ENCODE data around the gene MBD6. TPM values are rescaled to one million over a fixed set of nuclear protein-coding genes. Genes with fewer than 3 reads are reported as not detected.

MBD6 gene
- total RNA-seq, 1 experiment from 2014 or later = 4.3 TPM

Other genes with a start within 250 kb of the MBD6 start
- 22.8 and 27.5 TPM in 2 replicates for gene R3HDM2, start 91.8 kb upstream of the MBD6 start, total RNA-seq (2014; rRNA removed; shearing (Covaris generic); ENCODE audit: low replicate concordance)
- not detected in 2 replicates for gene INHBC, start 88.0 kb upstream of the MBD6 start, total RNA-seq (2014; rRNA removed; shearing (Covaris generic); ENCODE audit: low replicate concordance)
- gene INHBE, start 67.5 kb upstream of the MBD6 start, total RNA-seq (2014; rRNA removed; shearing (Covaris generic); ENCODE audit: low replicate concordance) = not detected in 2 replicates
- gene GLI1, start 63.0 kb upstream of the MBD6 start, total RNA-seq (2014; rRNA removed; shearing (Covaris generic); ENCODE audit: low replicate concordance) = 0.57 and 1.8 TPM in 2 replicates
- not detected in 2 replicates for gene ARHGAP9, start 43.0 kb upstream of the MBD6 start, total RNA-seq (2014; rRNA removed; shearing (Covaris generic); ENCODE audit: low replicate concordance)
- 285 and 315 TPM in 2 replicates for gene MARS1, start 34.8 kb upstream of the MBD6 start, total RNA-seq (2014; rRNA removed; shearing (Covaris generic); ENCODE audit: low replicate concordance)
- 19.6 and 64.7 TPM in 2 replicates for gene DDIT3, start 2.3 kb upstream of the MBD6 start, total RNA-seq (2014; rRNA removed; shearing (Covaris generic); ENCODE audit: low replicate concordance)
- 358 and 362 TPM in 2 replicates for gene DCTN2, start 24.4 kb downstream of the MBD6 start, total RNA-seq (2014; rRNA removed; shearing (Covaris generic); ENCODE audit: low replicate concordance)
- gene KIF5A, start 27.2 kb downstream of the MBD6 start, total RNA-seq (2014; rRNA removed; shearing (Covaris generic); ENCODE audit: low replicate concordance) = not detected in 2 replicates
- gene PIP4K2C, start 68.4 kb downstream of the MBD6 start, total RNA-seq (2014; rRNA removed; shearing (Covaris generic); ENCODE audit: low replicate concordance) = 33.7 and 39.2 TPM in 2 replicates
- gene DTX3, start 82.0 kb downstream of the MBD6 start, total RNA-seq (2014; rRNA removed; shearing (Covaris generic); ENCODE audit: low replicate concordance) = 9.6 and 14.4 TPM in 2 replicates
- 43.3 and 58.6 TPM in 2 replicates for gene ARHGEF25, start 88.6 kb downstream of the MBD6 start, total RNA-seq (2014; rRNA removed; shearing (Covaris generic); ENCODE audit: low replicate concordance)
- gene B4GALNT1, start 110.4 kb downstream of the MBD6 start, total RNA-seq (2014; rRNA removed; shearing (Covaris generic); ENCODE audit: low replicate concordance) = 64.3 and 66.6 TPM in 2 replicates
- 185 and 187 TPM in 2 replicates for gene OS9, start 171.3 kb downstream of the MBD6 start, total RNA-seq (2014; rRNA removed; shearing (Covaris generic); ENCODE audit: low replicate concordance)
- 0.46 and 1.1 TPM in 2 replicates for gene AGAP2, start 215.9 kb downstream of the MBD6 start, total RNA-seq (2014; rRNA removed; shearing (Covaris generic); ENCODE audit: low replicate concordance)
- 103 and 136 TPM in 2 replicates for gene TSPAN31, start 222.2 kb downstream of the MBD6 start, total RNA-seq (2014; rRNA removed; shearing (Covaris generic); ENCODE audit: low replicate concordance)
- gene CDK4, start 229.5 kb downstream of the MBD6 start, total RNA-seq (2014; rRNA removed; shearing (Covaris generic); ENCODE audit: low replicate concordance) = 463 and 654 TPM in 2 replicates
- gene MARCHF9, start 232.3 kb downstream of the MBD6 start, total RNA-seq (2014; rRNA removed; shearing (Covaris generic); ENCODE audit: low replicate concordance) = 8.0 and 16.6 TPM in 2 replicates
- gene CYP27B1, start 244.3 kb downstream of the MBD6 start, total RNA-seq (2014; rRNA removed; shearing (Covaris generic); ENCODE audit: low replicate concordance) = 0.07 and 0.46 TPM in 2 replicates
- gene METTL1, start 249.3 kb downstream of the MBD6 start, total RNA-seq (2014; rRNA removed; shearing (Covaris generic); ENCODE audit: low replicate concordance) = 30.4 and 118 TPM in 2 replicates
- 10.5 and 12.6 TPM in 2 replicates for gene EEF1AKMT3, start 249.8 kb downstream of the MBD6 start, total RNA-seq (2014; rRNA removed; shearing (Covaris generic); ENCODE audit: low replicate concordance)